A673 (cell line): Measurements from ENCODE around the gene OGDH. TPM values are rescaled to one million over a fixed set of nuclear protein-coding genes. Genes with fewer than 3 reads are reported as not detected.

ENCODE experiments used
- BruUV-seq: library from RNA; stranded (reverse); fragments of 400-500 nt; replicated peaks from 2 replicates; lab custom pipeline; 2021; lab: Mats Ljungman, UMichigan
- CTCF ChIA-PET: fragments of 300-600 bp; sonication (Branson Sonifier 250); formaldehyde crosslinking; loops from one replicate; lab custom pipeline; 2022; ENCODE audit warnings: antibody characterized with exemption; lab: Charles Lee
- POLR2A ChIA-PET: fragments of 300-600 bp; sonication (Branson Sonifier 250); formaldehyde crosslinking; loops from one replicate; lab custom pipeline; 2022; ENCODE audit warnings: antibody characterized with exemption; ENCODE audit not compliant: low non-redundant PET; lab: Charles Lee
- DNase-seq: peaks from one replicate; pipeline ENCODE4 v3.0.0-alpha.2; 2015; ENCODE audit warnings: low spot score
- H3K27ac ChIP-seq: fragments of 200-600 bp; sonication (generic); 2 replicates; pipeline ENCODE4 v1.5.1; 2016; ENCODE audit warnings: mixed run types, low read depth, mild to moderate bottlenecking, mixed read lengths, antibody characterized with exemption, low read length; ENCODE audit not compliant: poor library complexity, severe bottlenecking
- H3K27me3 ChIP-seq: fragments of 200-600 bp; sonication (generic); replicated peaks from 2 replicates; pipeline ENCODE4 v1.6.1; 2017; ENCODE audit warnings: mixed run types, low read depth, mild to moderate bottlenecking, mixed read lengths, antibody characterized with exemption, low read length; ENCODE audit not compliant: insufficient read depth, poor library complexity
- H3K36me3 ChIP-seq: fragments of 200-600 bp; sonication (generic); 2 replicates; pipeline ENCODE4 v1.6.1; 2016; ENCODE audit warnings: mixed run types, mild to moderate bottlenecking, mixed read lengths, antibody characterized with exemption, low read length; ENCODE audit not compliant: insufficient read depth, poor library complexity, severe bottlenecking
- H3K4me1 ChIP-seq: fragments of 200-600 bp; sonication (generic); 2 replicates; pipeline ENCODE4 v1.6.1; 2017; ENCODE audit warnings: mixed run types, mild to moderate bottlenecking, mixed read lengths, antibody characterized with exemption, low read length; ENCODE audit not compliant: insufficient read depth, poor library complexity, severe bottlenecking
- H3K4me3 ChIP-seq: fragments of 200-600 bp; sonication (generic); 2 replicates; pipeline ENCODE4 v1.5.1; 2016; ENCODE audit warnings: low read depth, mixed run types, mild to moderate bottlenecking, mixed read lengths, low read length; ENCODE audit not compliant: poor library complexity, severe bottlenecking
- H3K9me3 ChIP-seq: fragments of 200-600 bp; sonication (generic); 2 replicates; pipeline ENCODE4 v1.6.1; 2016; ENCODE audit warnings: mixed run types, low read depth, mild to moderate bottlenecking, mixed read lengths, antibody characterized with exemption, low read length; ENCODE audit not compliant: poor library complexity, severe bottlenecking
- CTCF ChIP-seq: fragments of 300-800, 200-600 bp; sonication (generic); conservative IDR thresholded peaks from 2 replicates; pipeline ENCODE4 v1.5.1; 2017; ENCODE audit warnings: low read depth, mild to moderate bottlenecking, antibody characterized with exemption, low read length, moderate library complexity, mixed read lengths
- EZH2 ChIP-seq: fragments of 200-600 bp; sonication (generic); IDR thresholded peaks from 2 replicates; pipeline ENCODE4 v1.6.1; 2017; ENCODE audit warnings: borderline replicate concordance, low read depth, mild to moderate bottlenecking, mixed read lengths, antibody characterized with exemption, low read length; ENCODE audit not compliant: poor library complexity, severe bottlenecking
- intact Hi-C: fragments of 100-400 bp; cut with micrococcal nuclease; formaldehyde crosslinking; loops from one replicate; pipeline ENCODE4 v1.10.0; 2022; ENCODE audit not compliant: unreplicated experiment
- total RNA-seq: library from RNA; stranded (reverse); gene quantifications from 2 replicates; pipeline ENCODE4 v1.2.3, GENCODE V29; 2021

The OGDH gene
- total RNA-seq, 1 experiment from 2014 or later, result 111 TPM

GRCh38 chr7:44706788-44707557 is 100.5 kb downstream of the OGDH start:
- H3K27ac ChIP-seq, result no peak overlapping the region
- ChIA-PET CTCF (no interaction called here), POLR2A (no interaction called here)
- H3K36me3 ChIP-seq, result peaks cover 29% of the 10 kb centered on the region
- intact Hi-C loops, result no loop called here
- BruUV-seq, result no TSS peak
- H3K27me3 ChIP-seq, result no peaks in the 10 kb centered on the region
- no peaks in the 10 kb centered on the region for H3K4me1 ChIP-seq
- DNase-seq, result no peak
- no peaks in the 10 kb centered on the region for H3K9me3 ChIP-seq
- TF ChIP-seq CTCF (no peak), EZH2 (no peak)
- H3K4me3 ChIP-seq, result no peak overlapping the region

- H3K36me3 ChIP-seq, result peaks cover 25% of the 10 kb centered on the region
- POLR2A ChIA-PET, result no interaction called here
- TF ChIP-seq CTCF, result no peak
- no peak for TF ChIP-seq EZH2
- no peak for DNase-seq
- no TSS peak for BruUV-seq
- no peaks in the 10 kb centered on the region for H3K9me3 ChIP-seq
- CTCF ChIA-PET, result no interaction called here
- no peaks in the 10 kb centered on the region for H3K27me3 ChIP-seq
- no peaks in the 10 kb centered on the region for H3K4me1 ChIP-seq
- no peak overlapping the region for H3K27ac ChIP-seq
- H3K4me3 ChIP-seq, result no peak overlapping the region
- intact Hi-C loops, result no loop called here
Measured at GRCh38 chr7:44707558-44708230, 101.3 kb downstream of the OGDH start.

- DNase-seq, result no peak
- POLR2A ChIA-PET, result no interaction called here
Measured at GRCh38 chr7:44709011-44709915, 102.8 kb downstream of the OGDH start.

More at GRCh38 chr7:44709011-44709915, 102.8 kb downstream of the OGDH start:
- H3K27ac ChIP-seq, result no peak overlapping the region
- TF ChIP-seq EZH2 (no peak), CTCF (no peak)
- H3K36me3 ChIP-seq, result peaks cover 20% of the 10 kb centered on the region
- CTCF ChIA-PET, result no interaction called here
- no peaks in the 10 kb centered on the region for H3K27me3 ChIP-seq
- no TSS peak for BruUV-seq
- no peaks in the 10 kb centered on the region for H3K9me3 ChIP-seq
- intact Hi-C loops, result no loop called here
- H3K4me3 ChIP-seq, result no peak overlapping the region
- no peaks in the 10 kb centered on the region for H3K4me1 ChIP-seq
